NCI-H2171 treated with DMSO at 0.1 percent for 48 hours (cell line): ENCODE results near the gene NOP53.
"Not testable (repeated sequence)": the region's sequence is repeated elsewhere in the genome, so short reads cannot be mapped to it uniquely, and the experiment has no call there.

Experiments
- DNase-seq: peaks from one replicate; lab custom pipeline; 2025; lab: John Stamatoyannopoulos, UW

NOP53 gene

DNA sequence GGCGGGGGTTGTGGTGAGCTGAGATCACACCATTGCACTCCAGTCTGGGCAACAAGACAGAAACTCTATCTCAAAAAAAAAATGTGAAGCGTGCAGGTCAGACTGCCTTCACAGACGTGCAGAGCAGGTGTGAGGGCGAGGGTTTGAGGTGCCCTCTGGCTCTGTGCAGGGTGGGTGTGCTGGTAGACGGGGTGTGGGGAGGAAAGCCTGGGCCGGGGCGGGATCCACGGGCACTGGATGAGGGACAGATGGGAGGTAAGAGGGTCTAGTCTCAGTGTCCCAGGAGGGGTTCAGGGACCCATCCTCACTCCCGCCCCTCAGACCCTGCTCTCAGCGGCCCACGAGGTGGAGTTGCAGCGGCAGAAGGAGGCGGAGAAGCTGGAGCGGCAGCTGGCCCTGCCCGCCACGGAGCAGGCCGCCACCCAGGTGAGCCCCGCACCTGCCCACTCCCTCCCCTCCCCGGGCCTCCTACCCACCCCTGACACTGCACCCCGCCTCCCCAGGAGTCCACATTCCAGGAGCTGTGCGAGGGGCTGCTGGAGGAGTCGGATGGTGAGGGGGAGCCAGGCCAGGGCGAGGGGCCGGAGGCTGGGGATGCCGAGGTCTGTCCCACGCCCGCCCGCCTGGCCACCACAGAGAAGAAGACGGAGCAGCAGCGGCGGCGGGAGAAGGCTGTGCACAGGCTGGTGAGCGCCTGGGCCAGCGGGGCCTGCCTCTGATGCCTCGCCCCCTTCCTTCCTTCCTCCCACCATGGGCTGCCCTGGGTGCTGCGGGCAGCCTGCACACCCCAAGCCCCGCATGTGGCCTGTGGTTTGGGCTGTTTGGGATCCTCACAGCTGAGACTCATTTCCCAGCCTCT lies 9.1 kb downstream of the NOP53 start:
- DNase-seq = no peak

DNA sequence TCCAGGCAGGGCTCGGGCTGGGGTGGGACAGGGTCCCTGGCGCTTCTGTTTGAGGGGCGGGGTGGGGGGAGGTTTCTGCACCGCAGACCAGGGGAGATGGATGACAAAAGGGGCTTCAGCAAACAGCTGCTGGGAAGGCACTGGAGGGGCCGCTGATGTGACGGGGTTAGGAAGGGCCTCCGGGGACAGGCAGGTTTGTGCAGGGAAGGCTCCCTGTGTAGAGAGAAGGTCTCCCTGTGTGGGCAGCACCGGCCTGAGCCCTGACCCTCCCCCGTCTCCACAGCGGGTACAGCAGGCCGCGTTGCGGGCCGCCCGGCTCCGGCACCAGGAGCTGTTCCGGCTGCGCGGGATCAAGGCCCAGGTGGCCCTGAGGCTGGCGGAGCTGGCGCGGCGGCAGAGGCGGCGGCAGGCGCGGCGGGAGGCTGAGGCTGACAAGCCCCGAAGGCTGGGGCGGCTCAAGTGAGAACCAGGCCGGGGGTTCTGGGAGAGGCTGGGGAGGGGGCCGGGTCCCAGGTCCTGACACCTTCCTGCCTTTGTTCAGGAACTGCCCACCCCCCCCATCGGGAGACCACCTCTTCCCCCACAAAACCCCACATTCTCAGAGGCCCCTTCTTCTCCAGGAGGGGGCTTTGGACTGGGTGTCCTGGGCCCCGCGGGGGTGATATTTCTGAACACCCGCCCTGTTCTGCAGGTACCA lies 9.9 kb downstream of the NOP53 start:
- DNase-seq = no peak

DNA sequence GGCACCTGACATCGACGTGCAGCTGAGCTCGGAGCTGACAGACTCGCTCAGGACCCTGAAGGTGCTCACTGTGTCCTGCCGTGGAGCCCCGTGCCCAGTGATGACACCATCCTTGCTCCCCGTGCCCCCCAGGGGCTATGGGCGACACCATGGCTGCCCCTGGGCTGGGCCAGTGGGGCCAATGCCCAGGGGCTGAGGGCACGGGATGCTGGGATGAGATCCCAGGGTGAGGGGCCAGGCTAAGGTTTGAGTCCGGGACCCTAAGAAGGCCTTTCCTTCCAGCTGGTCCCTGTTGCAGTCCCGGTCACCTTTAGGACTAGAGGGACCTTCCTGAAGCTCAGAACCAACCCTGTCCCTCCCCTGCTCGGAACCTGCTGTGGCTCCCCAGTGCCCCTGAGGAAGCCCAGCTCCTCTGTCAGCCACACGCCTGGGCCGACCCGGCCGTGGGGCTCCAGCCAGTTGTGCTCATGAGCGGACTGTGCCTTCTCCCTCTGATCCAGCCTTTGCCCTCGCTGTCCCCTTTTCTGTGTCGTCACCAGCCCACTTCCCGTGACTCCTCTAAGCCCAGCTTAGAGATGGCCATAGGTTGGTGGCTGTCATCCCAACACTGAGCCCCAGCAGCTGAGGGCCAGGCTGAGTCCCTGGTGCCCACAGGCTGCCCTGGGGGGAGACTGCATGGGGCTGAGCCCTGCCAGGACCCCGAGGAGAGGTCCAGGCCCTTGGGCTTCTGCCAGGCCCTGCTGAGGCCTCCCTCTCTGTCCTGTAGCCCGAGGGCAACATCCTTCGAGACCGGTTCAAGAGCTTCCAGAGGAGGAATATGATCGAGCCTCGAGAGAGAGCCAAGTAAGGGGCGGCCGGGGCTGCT lies 10.6 kb downstream of the NOP53 start:
- DNase-seq = no peak

DNA sequence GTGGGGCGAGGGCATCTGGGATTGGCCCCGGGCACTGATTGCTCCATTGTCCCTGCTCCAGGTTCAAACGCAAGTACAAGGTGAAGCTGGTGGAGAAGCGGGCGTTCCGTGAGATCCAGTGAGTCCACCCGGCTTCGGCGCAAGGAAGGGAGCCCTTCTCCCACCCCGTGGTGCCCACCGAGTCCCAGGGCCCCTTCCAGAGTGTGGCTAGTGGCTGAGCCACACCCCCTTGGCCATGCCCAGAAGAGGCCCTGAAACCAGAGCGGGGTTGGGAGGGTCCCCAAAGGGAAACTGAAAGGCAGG lies 11.2 kb downstream of the NOP53 start:
- no peak for DNase-seq

DNA sequence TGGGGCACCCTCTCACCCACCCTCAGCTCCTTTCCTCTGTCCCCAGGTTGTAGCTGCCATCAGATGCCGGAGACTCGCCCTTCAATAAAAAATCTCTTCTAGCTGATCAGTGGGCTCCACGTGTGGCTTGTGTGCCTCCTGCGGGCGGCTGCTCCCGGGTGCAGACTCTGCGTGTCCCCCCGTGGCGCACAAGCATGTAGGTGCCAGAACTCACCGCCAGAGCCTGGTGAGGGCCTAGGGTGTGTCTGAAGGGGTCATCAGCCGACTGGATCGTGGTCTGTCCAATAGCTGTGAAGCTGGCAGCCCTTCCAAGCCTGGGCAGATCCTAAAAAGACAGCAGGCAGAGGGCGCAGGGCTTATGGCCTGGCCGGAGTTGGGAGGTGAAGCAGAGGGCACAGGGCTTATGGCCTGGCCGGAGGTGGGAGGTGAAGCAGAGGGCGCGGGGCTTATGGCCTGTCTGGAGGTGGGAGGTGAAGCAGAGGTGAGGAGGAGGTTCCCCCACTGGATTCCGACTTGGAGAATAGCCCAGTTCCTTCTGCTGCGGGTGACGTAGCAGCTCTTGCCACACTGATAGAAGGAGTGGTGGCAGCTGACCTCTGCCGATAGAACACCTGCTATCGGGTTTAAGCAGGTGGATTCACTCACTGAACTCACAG lies 11.7 kb downstream of the NOP53 start:
- DNase-seq = no peak

DNA sequence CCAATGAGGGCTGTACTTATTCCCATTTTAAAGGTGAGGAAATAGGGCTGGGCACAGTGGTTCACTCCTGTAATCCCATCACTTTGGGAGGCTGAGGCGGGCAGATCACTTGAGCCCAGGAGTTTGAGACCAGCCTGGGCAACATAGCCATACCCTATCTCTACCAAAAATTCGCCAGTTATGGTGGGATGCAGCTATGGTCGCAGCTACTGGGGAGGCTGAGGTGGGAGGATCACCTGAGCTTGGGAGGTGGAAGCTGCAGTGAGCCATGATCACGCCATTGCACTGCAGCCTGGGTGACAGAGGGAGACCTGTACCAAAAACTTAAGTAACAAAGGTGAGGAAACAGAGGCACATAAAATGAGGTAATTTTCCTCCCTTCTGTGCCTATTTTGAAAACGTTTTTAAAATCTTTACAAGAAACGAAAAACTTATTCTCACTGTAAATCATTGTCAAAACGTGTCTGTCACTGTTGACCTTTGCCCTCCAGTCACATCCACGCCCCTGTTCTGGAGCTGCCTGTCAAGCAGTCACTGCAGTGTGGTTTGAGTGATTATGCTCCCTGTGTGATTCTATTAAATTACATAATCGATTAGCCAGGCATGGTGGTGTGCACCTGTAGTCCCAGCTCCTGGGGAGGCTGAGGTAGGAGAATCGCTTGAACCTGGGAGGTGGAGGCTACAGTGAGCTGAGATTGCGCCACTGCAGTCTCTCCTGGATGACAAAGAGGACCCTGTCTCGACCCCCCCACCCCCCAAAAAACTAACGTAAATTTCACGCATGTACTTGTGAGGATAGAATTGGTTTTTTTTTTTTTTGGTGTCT lies 12.5 kb downstream of the NOP53 start:
- no peak for DNase-seq

DNA sequence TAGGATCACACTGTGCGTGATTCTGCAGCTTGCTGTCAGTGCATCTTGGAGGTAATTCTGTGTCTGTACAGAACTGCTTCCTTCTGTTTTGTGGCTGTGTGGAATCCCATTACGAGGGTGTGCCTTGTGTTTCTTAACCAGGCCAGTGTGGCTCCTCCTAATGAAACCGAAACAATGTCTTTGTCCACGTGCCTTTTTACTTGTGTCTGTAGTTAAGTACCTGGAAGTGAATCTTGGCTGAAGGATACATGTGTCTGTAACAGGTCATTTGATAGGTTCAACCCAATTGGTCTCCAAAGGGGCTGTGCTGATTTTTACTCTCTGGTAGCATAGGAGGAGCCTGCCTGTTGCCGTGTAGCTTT lies 13.1 kb downstream of the NOP53 start:
- no peak for DNase-seq

DNA sequence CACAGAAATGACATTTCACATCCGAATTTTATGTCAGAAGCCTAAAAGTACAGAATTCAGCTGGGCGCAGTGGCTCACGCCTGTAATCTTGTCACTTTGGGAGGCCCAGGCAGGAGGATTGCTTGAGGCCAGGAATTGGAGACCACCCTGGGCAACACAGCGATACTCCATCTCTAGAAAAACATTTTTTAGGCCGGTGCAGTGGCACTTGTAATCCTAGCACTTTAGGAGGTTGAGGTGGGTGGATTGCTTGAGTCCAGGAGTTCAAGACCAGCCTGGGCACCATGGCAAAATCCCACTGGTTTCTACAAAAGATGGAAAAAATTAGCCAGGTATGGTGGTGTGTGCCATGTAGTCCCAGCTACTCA lies 15.3 kb downstream of the NOP53 start:
- no peak for DNase-seq

DNA sequence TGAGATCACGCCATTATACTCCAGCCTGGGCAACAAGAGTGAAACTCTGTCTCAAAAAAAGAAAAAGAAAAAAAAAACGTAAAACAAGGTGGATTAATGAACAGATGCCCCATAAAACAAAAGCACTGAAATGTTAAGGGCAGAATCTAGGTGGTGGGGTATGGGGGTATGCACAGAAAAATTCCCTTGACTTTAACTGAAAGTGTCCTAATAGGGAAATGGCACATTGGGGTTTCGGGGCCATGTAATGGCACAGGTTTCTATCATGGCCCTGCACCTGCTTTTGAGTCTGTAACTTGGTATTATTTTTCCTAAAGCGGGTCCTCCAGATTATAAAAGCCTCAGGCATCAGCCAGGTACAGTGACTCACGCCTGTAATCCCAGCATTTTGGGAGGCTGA lies 16.2 kb downstream of the NOP53 start:
- no peak for DNase-seq

DNA sequence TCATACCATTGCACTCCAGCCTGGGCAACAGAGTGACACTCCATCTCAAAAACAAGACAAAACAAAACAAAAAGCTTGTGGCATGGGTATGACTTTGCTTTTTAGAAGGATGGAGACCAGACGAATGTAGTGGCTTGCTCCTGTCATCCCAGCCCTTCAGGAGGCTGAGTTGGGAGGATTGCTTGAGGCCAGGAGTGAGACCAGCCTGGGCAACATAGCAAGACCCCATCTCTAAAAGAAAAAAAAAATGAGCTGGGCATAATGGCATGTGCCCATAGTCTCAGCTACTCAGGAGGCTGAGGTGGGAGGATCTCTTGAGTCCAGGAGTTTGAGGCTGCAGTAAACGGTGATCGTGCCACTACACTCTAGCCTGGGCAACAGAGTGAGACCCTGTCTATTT lies 16.8 kb downstream of the NOP53 start:
- no peak for DNase-seq

DNA sequence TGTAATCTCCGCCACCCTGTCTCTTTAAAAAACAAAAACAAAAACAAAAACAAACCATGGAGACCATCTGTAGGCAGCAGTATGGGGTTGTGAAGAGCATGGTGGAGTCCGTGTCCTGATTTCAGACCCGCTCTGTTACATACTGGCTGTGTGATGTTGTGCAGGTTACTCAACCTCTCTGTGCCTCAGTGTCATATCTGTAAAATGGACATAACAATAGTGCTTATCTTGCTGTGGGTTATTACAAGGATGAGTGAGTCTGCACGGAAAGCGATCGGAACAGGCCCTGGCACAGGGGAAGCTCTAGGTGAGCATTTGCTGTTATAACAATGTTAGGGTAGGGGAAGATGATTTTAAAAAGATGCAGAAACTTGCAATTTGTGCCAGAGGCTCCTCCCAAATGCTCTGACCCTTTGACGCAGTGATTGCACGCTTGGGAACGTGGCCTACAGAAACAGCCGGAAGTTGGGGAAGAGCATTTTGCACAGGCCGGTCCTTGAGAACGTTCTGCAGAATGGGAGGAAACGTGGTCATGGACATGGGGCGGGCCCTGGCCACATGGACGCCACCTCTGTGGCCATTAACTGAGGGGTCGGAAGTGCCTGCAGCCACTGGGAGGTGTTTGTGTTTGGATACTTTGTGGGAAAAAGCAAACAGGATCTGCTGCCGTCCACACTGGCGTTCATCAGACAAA lies 17.4 kb downstream of the NOP53 start:
- DNase-seq = no peak

DNA sequence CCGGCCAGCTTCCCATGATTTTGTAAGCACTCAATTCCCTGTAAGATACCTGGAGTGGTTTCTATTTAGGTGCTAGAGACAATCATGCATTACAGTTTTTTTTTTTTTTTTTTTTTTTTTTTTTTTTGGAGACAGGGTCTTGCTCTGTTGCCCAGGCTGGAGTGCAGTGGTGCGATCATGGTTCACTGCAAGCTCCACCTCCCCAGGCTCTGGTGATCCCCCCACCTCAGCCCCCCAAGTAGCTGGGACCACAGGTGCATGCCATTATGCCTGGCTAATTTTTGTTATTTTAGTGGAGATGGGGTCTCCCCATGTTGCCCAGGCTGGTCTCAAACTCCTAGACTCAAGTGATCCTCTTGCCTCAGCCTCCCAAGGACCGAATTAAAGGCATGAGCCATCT lies 19.4 kb downstream of the NOP53 start:
- DNase-seq = not testable (repeated sequence)

DNA sequence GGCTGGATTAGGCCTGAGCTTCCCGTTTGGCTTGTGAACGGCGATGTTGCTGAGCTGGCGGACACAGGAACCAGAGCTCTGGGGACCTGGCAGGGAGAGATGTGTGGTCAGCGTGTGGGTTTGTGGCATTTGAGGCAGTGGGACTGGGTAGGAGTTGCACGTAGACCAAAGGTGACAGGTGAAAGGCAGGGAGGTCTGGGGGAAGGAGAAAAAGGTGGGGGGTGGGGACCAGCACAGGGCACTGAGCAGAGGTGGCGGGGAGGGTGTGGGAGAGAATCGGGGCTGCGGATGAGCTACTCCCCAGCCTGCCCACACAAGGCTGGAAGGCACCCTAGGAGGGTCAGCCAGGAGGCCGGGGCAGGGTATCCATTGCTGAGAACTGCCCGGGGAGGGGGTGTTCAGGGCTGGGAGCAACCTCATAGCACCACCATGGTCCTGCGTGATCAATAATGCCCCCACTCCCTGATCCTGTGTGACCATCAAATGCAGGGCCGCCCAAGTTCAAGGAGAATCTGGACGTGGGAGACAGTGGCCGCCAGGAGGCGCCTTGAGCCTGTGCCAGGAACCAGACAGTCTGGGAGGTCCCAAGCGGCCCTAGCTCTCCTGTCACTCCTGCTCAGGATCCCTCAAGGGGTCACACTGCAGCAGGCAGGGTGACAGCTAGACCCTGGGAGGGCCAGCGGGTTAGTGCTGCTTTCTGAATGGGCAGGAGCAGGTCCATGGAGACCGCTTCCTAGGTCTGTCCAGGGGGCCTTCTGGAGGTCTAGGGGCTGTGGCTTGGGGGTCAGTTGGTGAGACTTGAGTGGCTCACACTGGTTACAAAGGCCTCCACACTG lies 20.4 kb downstream of the NOP53 start:
- no peak for DNase-seq

DNA sequence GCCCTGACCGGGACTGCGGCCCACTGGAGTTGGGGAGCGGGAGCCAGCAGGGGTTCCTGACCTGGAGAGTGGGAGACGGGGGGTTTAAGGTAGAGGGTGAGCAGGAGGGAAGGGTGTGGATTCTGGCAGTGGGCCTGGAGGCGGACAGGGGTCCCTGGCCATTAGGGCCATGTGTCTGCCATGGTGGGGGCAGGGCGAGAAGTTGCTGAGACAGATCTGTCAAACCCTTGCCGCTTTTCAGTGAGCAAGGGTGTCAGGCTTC lies 20.9 kb downstream of the NOP53 start:
- no peak for DNase-seq

DNA sequence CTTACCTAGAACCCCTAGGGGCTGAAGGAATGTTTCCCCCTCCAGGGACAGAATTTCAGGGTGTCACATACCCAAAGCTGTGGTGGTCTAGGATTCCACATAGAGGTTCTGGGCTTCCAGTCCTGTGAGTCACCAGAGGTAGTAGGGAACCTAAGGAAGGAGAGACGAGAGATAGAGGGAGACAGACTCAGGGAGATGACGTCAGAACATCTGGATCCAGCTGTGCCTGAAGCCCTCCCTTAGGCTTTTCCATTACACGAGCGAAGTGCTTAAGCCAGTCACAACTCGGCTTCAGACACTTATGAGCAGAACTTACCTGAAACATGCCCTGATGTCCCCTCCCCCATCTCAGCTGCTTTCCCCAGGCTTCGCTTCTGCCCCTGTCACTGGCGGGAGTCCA lies 21.3 kb downstream of the NOP53 start:
- no peak for DNase-seq

DNA sequence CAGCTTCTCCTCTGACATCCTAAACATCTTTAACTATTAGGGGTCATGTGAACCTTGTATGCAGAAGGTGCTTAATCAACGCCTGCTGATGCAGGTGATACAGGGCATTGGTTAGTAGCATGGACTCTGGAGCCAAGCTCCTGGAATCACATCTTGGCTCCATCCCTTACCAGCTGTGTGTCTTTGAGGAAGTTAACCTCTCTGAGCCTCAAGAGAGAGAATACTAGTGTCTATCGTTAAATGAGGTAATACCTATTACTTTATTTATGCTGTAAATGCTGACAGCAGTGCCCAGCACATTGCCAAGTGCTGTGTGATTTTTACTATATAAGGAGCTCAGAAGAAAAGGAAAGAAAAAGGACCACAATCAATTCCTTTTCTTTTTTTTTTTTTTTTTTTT lies 22.0 kb downstream of the NOP53 start:
- no peak for DNase-seq

DNA sequence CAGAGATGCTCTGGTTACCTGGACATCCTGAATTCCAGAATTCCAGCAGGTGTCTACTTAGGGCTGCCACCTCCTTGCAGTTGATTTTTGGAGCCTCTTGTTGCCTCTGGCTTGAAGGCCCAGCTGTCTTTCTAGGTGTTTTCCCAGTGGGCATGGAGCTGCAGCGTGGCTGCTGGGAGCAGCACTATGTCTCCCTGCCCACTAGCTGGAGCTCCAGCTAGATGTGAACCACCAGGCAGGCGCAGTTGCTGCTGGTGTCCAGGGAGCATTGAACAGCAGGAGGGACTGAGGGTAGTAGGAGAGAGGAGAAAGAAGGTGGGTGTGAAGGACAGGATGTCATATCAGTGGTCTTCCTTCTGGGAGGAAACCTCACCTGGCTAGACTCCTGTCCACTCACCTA lies 23.3 kb downstream of the NOP53 start:
- DNase-seq = no peak

DNA sequence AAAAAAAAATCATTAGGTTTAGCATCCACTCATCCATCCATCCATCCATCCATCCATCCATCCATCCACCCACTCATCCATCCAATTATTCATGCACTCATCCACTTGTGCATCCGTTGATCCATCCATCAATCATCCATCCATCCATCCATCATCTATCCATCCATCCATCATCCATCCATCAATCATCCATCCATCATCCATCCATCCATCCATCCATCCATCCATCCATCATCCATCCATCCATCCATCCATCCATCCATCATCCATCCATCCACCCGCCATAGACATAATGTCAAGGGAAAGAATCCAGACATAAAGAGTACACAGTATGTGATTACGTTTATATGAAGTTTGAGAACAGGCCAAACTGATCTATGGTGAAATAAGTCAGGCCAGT lies 24.2 kb downstream of the NOP53 start:
- DNase-seq = no peak

DNA sequence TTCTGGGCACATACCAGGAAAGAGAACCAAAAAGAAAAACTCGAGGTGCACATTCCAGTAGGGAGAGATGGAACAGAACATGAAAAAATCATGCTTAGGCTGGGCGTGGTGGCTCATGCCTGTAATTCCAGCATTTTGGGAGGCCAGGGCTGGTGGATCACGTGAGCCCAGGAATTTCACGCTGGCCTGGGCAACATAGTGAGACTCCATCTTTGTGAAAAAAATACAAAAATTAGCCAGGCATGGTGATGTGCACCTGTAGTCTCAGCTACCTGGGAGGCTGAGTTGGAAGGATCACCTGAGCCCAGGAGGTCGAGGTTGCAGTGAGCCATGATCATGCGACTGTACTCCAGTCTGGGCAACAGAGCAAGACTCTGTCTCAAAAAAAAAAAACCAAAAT lies 25.9 kb downstream of the NOP53 start:
- DNase-seq = not testable (repeated sequence)

DNA sequence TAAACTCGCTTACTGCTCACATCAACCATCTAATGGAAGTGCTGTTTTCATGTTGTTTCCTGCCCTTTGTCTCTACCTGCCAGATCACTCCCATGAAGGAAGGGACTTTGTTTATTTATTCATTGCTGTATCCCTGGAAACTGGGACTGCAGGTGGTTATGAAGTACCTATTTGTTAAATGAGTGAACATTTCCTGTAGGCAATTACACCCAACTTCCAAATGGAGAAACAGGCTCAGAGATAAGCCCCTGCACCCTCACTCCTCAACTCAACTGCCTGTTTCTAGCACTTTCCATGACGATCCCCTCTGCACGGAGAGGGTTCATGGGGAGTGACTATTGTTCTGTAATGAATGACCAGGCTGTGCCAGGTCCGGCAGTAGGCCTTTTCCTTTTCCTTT lies 31.2 kb downstream of the NOP53 start:
- peak; percentile 68 for DNase-seq
